HFFc6 (cell line): Measurements from ENCODE around the gene WLS. TPM values are rescaled to one million over a fixed set of nuclear protein-coding genes. Genes with fewer than 3 reads are reported as not detected.

Experiments
- DNase-seq: peaks from one replicate; pipeline ENCODE4 v3.0.0-alpha.2; 2018
- H3K27ac Mint-ChIP-seq: 2 replicates; pipeline ENCODE4 v1.8.0; 2020; ENCODE audit warnings: mild to moderate bottlenecking, mixed read lengths
- H3K27me3 Mint-ChIP-seq: 2 replicates; pipeline ENCODE4 v1.8.0; 2021; ENCODE audit warnings: mild to moderate bottlenecking, moderate library complexity, mixed read lengths; ENCODE audit not compliant: insufficient read depth
- H3K36me3 Mint-ChIP-seq: 2 replicates; pipeline ENCODE4 v1.8.0; 2021; ENCODE audit warnings: low read depth, mixed read lengths
- H3K4me1 Mint-ChIP-seq: 2 replicates; pipeline ENCODE4 v1.8.0; 2020; ENCODE audit warnings: low read depth, mixed read lengths
- H3K4me3 Mint-ChIP-seq: 2 replicates; pipeline ENCODE4 v1.8.0; 2020; ENCODE audit warnings: mild to moderate bottlenecking, moderate library complexity, mixed read lengths
- H3K9me3 Mint-ChIP-seq: 2 replicates; pipeline ENCODE4 v1.8.0; 2020; ENCODE audit warnings: mild to moderate bottlenecking, mixed read lengths
- CTCF ChIP-seq: fragments of 200-600 bp; sonication (generic); IDR thresholded peaks from 2 replicates; pipeline ENCODE4 v1.5.0; 2021; ENCODE audit warnings: antibody characterized with exemption, mild to moderate bottlenecking
- total RNA-seq, 6 experiments: library from RNA; stranded (reverse); fragmentation: NEBNext Ultra II Directional; extraction: Animal tissue kit (Norgen Biotek cat#: 25700); gene quantifications; 2 replicates in 1 of 6; 3 replicates in 5 of 6; pipeline ENCODE4 v1.2.3, GENCODE V29; 2021

WLS gene
- total RNA-seq, 6 experiments from 2014 or later: 39.4 to 52.0 (median 42.3) TPM

- H3K4me3 Mint-ChIP-seq: no peak overlapping the region
- no peak overlapping the region for H3K27ac Mint-ChIP-seq
- TF ChIP-seq CTCF: peak; percentile 96
- H3K27me3 Mint-ChIP-seq: no peaks in the 10 kb centered on the region
- H3K9me3 Mint-ChIP-seq: no peaks in the 10 kb centered on the region
- peak; percentile 78 for DNase-seq
- H3K36me3 Mint-ChIP-seq: no peaks in the 10 kb centered on the region
- peaks cover 25% of the 10 kb centered on the region for H3K4me1 Mint-ChIP-seq
Measured at GRCh38 chr1:68120136-68120791, 112.1 kb downstream of the WLS start.

GRCh38 chr1:68119445-68119844, 112.9 kb downstream of the WLS start:
- no peak overlapping the region for H3K4me3 Mint-ChIP-seq
- H3K27me3 Mint-ChIP-seq: no peaks in the 10 kb centered on the region
- H3K9me3 Mint-ChIP-seq: no peaks in the 10 kb centered on the region
- H3K27ac Mint-ChIP-seq: no peak overlapping the region
- no peaks in the 10 kb centered on the region for H3K36me3 Mint-ChIP-seq
- no peak for DNase-seq
- TF ChIP-seq CTCF: no peak
- H3K4me1 Mint-ChIP-seq: peaks cover 25% of the 10 kb centered on the region

GRCh38 chr1:68117416-68117815, 114.9 kb downstream of the WLS start:
- Mint-ChIP-seq H3K4me3 (no peak overlapping the region), H3K36me3 (no peaks in the 10 kb centered on the region), H3K27ac (no peak overlapping the region)

GRCh38 chr1:68116643-68117235, 115.6 kb downstream of the WLS start:
- Mint-ChIP-seq H3K4me1 (peaks cover 46% of the 10 kb centered on the region), H3K4me3 (no peak overlapping the region), H3K27ac (no peak overlapping the region), H3K9me3 (no peaks in the 10 kb centered on the region), H3K27me3 (no peaks in the 10 kb centered on the region), H3K36me3 (no peaks in the 10 kb centered on the region)
- DNase-seq: peak; percentile 23
- peak; percentile 95 for TF ChIP-seq CTCF

More at GRCh38 chr1:68117416-68117815, 114.9 kb downstream of the WLS start:
- no peak for DNase-seq
- H3K9me3 Mint-ChIP-seq: no peaks in the 10 kb centered on the region
- H3K27me3 Mint-ChIP-seq: no peaks in the 10 kb centered on the region
- H3K4me1 Mint-ChIP-seq: peaks cover 42% of the 10 kb centered on the region
- no peak for TF ChIP-seq CTCF

GRCh38 chr1:68115308-68115707, 117.0 kb downstream of the WLS start:
- H3K4me1 Mint-ChIP-seq: peaks cover 38% of the 10 kb centered on the region
- H3K9me3 Mint-ChIP-seq: no peaks in the 10 kb centered on the region
- no peaks in the 10 kb centered on the region for H3K36me3 Mint-ChIP-seq
- no peaks in the 10 kb centered on the region for H3K27me3 Mint-ChIP-seq
- no peak for DNase-seq
- H3K27ac Mint-ChIP-seq: no peak overlapping the region
- H3K4me3 Mint-ChIP-seq: no peak overlapping the region
- no peak for TF ChIP-seq CTCF
